ENCODE measurements around the gene FILIP1L.

FILIP1L gene

DNA sequence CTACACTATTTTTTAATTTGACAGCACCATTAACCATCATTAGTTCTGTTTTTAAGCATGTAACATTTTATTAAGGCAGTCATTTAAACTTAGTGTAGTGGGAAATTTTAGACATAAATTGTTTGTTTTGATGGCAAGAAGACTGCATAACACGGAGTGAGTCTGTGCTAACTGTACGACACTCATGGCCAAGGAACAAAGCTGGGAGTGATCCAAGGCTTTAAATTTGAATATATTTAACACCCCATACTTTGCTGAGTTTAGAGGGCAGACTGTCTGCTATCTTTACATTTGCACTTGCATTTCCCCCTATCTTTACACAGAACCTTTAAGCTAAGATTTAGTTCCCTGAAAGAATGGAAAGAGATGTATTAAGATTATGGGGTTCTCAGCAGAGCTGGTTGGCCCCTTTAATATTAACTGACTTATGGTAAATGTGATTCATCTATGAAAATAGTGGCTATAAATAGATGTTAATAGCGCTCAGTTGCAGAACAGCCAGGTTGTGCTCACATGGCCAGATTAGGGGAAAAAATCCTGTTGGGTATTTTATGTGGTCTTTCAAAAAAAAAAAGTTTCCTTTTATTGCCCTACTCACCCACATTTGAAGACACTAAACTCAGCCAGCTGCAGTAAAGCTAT is 175.9 kb downstream of the FILIP1L start:
- 83 to 100% methylated on average over 1 to 2 of the region's 3 CpGs for WGBS, 2 experiments (ENCODE audit: insufficient coverage in 2 of 2)
- Histone ChIP-seq H3K27ac (ENCODE audit: low read depth, low read length, severe bottlenecking) (no peak overlapping the region), H3K9me3 (ENCODE audit: control insufficient read depth, low read length) (no peaks in the 10 kb centered on the region), H3K4me1 (ENCODE audit: control insufficient read depth, insufficient read depth, low read length, poor library complexity, severe bottlenecking) (peaks cover 23% of the 10 kb centered on the region), H3K36me3 (ENCODE audit: control insufficient read depth, insufficient read depth, low read length) (no peaks in the 10 kb centered on the region), H3K4me3 (ENCODE audit: extremely low read depth, insufficient read depth, low read length, poor library complexity, severe bottlenecking) (no peak overlapping the region)

DNA sequence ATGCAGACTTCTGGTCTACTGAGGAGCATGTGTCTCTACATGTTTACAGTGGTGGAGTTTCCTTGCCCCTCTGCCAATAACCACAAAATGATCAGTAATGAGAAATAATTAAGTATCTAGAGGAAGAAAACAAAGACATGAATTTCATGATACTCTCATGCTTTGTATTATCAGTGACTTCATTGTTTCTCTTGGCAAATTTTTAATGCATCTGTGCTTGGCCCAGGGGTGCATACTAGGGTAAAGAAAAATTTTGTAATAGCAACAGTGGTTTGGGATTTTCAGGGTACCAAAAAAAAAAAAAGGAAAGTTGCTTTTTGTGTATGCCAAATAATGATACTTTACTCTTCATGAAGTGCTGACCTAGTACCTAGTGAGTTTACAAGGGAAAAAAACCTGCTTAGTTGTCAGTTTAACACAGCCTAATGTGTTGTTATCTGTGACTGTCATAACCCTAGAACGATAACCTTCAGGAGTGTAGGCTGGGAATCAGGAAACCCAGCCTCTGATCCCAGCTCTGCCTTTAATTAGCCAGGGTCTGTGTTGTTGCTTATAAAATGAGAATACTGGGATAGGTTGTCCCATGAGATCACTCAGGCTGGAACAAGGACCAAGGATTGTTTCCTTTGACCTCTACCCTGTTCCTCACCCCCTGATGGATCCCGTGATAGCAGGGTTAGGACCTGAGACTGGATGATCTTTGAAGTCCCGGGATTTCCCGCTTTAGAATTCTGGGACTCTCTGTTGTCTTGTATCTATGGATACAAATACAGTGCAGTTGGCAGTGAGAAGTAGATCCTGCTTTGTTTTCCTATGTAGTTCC is 179.1 kb downstream of the FILIP1L start:
- 93 to 100% methylated on average over 2 to 3 of the region's 4 CpGs for WGBS, 2 experiments (ENCODE audit: insufficient coverage in 2 of 2)

DNA sequence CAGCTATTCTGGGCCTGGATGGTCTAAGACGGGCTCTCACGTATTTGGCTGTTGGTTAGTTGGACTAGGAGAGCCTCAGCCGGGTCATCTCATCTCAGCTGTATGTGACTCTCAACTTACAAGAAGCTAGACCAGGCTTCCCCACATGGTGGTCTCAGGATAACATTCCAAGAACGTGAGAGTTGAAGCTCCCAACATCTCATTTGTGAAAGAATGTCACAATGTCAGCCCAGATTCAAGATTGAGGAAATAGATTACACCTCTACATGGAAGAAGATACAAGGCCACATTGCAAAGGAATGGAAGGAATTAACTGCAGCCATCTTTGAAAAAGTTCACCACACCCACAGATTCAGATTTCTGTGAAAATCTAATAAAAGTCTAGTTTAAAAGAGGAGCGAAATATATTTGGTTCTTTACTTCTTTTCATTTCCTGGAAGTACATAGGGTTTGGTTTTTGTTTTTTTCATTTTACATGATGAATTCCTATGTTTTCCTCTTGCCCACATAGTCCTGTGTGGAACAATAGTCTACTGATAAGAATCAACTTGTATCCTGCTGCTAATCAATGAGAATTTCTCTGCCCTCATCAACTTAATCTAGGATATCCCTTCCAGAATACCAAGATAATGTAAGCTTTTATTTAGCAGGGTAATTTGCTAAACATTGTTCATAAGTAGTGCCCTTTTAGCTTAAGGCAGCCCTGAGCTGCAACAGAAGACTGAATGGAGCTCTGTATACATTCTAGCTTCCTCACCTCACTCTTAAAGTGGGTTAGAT is 180.1 kb downstream of the FILIP1L start:
- WGBS, 2 experiments (ENCODE audit: insufficient coverage in 2 of 2): 96 to 100% methylated on average over 1 to 3 of the region's 5 CpGs
- Histone ChIP-seq H3K9me3 (ENCODE audit: control insufficient read depth, low read length) (no peaks in the 10 kb centered on the region), H3K27ac (ENCODE audit: low read depth, low read length, severe bottlenecking) (peak overlapping the region; percentile 68), H3K36me3 (ENCODE audit: control insufficient read depth, insufficient read depth, low read length) (no peaks in the 10 kb centered on the region), H3K4me3 (ENCODE audit: extremely low read depth, insufficient read depth, low read length, poor library complexity, severe bottlenecking) (no peak overlapping the region), H3K4me1 (ENCODE audit: control insufficient read depth, insufficient read depth, low read length, poor library complexity, severe bottlenecking) (peaks cover 27% of the 10 kb centered on the region)

More for the DNA sequence above, 179.1 kb downstream of the FILIP1L start:
- peaks cover 26% of the 10 kb centered on the region for H3K4me1 ChIP-seq (ENCODE audit: control insufficient read depth, insufficient read depth, low read length, poor library complexity, severe bottlenecking)
- no peaks in the 10 kb centered on the region for H3K9me3 ChIP-seq (ENCODE audit: control insufficient read depth, low read length)
- no peaks in the 10 kb centered on the region for H3K36me3 ChIP-seq (ENCODE audit: control insufficient read depth, insufficient read depth, low read length)
- H3K27ac ChIP-seq (ENCODE audit: low read depth, low read length, severe bottlenecking): peak overlapping the region; percentile 68
- H3K4me3 ChIP-seq (ENCODE audit: extremely low read depth, insufficient read depth, low read length, poor library complexity, severe bottlenecking): no peak overlapping the region

DNA sequence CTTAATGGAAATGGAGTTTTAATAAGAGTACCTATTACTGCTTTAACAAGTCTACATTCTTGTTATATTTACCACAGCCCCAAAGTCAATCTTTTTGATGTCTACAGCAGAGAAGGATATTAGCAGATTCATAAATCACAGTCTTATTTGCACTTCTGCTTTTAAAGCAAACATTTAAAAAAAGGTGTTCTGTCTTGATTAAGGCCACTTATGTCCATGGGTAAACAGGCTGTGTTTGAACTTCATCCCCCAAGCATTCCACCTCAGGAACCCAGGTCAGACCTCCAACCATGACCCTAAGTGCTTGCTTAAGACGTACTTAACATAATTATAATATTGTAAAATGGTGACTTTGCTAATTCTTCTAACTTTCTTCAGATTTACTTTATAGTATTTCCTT is 183.2 kb downstream of the FILIP1L start:
- Histone ChIP-seq H3K27ac (ENCODE audit: low read depth, low read length, severe bottlenecking) (no peak overlapping the region), H3K4me3 (ENCODE audit: extremely low read depth, insufficient read depth, low read length, poor library complexity, severe bottlenecking) (no peak overlapping the region), H3K9me3 (ENCODE audit: control insufficient read depth, low read length) (no peaks in the 10 kb centered on the region), H3K36me3 (ENCODE audit: control insufficient read depth, insufficient read depth, low read length) (no peaks in the 10 kb centered on the region), H3K4me1 (ENCODE audit: control insufficient read depth, insufficient read depth, low read length, poor library complexity, severe bottlenecking) (peaks cover 22% of the 10 kb centered on the region)
- WGBS, 2 experiments (ENCODE audit: insufficient coverage in 2 of 2): no CpG with 5 or more reads among the region's 1 CpG

DNA sequence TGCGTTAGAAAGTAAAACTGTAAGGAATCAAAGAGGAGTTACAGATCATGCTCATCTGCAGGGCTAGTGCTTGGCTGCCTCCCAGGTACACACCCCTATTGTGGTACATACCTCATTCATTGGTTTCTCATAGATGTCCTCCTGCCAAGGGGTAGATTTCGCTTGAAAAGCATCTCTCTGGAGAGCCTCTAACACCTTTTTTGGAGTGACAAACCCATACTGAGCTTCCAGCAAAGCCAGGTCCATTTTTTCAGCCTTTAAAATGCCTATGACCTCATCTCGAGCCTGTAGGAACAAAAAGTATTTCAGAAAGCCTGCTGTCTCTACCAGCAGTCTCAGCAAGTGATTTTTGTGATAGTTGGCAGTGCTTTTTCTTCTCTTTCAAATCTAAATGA is 184.6 kb downstream of the FILIP1L start:
- Histone ChIP-seq H3K27ac (ENCODE audit: low read depth, low read length, severe bottlenecking) (no peak overlapping the region), H3K36me3 (ENCODE audit: control insufficient read depth, insufficient read depth, low read length) (no peaks in the 10 kb centered on the region)
- 20 to 46% methylated on average over 1 of the region's 3 CpGs for WGBS, 2 experiments (ENCODE audit: insufficient coverage in 2 of 2)

DNA sequence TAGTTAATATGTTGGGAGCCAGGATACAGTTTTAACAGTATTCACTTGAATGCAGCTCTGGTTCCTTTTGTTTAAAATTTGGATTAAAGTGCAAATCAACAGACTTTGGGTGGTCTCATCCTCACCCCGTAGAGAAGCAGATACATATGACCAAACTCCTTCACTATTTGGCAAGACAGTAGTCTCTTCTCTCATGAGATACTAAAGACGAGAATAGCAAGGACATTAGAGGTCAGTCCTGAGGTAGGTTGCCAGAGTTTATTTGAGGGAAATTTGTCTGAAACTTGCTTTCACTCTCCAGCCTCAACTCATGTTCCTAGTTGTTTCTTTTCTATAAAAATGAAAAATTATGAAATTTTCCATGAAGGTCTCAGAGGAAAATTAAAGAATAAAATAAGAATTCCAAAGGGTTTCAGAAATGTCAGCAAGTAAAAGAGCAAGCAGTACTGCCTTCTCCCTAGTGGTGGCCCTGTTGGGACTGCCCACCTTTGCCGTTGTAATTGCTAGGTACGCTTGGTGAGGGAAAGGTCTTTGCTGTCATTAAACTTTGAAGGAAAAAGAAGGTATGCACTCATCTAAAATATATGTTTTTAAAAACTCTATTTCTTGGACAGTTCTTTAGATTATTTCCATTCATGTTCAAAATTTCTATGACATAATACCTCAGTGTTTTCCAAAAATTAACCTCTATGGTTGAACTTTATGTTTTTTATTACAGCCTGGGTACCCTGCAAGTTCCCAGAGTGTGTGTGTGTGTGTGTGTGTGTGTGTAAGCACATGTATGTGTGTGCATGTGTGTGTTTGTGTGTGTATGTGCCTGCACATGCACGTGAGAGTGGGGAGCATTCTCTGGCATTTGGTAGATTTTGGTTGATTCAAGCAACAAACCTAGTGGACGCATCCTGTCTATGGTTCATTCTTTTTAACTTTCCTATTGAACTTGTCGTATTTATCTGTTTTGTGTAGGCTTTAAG is 185.2 kb downstream of the FILIP1L start:
- Histone ChIP-seq H3K4me3 (ENCODE audit: extremely low read depth, insufficient read depth, low read length, poor library complexity, severe bottlenecking) (no peak overlapping the region), H3K4me1 (ENCODE audit: control insufficient read depth, insufficient read depth, low read length, poor library complexity, severe bottlenecking) (peaks cover 6% of the 10 kb centered on the region), H3K9me3 (ENCODE audit: control insufficient read depth, low read length) (no peaks in the 10 kb centered on the region), H3K36me3 (ENCODE audit: control insufficient read depth, insufficient read depth, low read length) (no peaks in the 10 kb centered on the region), H3K27ac (ENCODE audit: low read depth, low read length, severe bottlenecking) (no peak overlapping the region)
- WGBS, 2 experiments (ENCODE audit: insufficient coverage in 2 of 2): 80 to 88% methylated on average over 1 of the region's 7 CpGs

More for the DNA sequence above, 184.6 kb downstream of the FILIP1L start:
- Histone ChIP-seq H3K9me3 (ENCODE audit: control insufficient read depth, low read length) (no peaks in the 10 kb centered on the region), H3K4me1 (ENCODE audit: control insufficient read depth, insufficient read depth, low read length, poor library complexity, severe bottlenecking) (peaks cover 13% of the 10 kb centered on the region), H3K4me3 (ENCODE audit: extremely low read depth, insufficient read depth, low read length, poor library complexity, severe bottlenecking) (no peak overlapping the region)

DNA sequence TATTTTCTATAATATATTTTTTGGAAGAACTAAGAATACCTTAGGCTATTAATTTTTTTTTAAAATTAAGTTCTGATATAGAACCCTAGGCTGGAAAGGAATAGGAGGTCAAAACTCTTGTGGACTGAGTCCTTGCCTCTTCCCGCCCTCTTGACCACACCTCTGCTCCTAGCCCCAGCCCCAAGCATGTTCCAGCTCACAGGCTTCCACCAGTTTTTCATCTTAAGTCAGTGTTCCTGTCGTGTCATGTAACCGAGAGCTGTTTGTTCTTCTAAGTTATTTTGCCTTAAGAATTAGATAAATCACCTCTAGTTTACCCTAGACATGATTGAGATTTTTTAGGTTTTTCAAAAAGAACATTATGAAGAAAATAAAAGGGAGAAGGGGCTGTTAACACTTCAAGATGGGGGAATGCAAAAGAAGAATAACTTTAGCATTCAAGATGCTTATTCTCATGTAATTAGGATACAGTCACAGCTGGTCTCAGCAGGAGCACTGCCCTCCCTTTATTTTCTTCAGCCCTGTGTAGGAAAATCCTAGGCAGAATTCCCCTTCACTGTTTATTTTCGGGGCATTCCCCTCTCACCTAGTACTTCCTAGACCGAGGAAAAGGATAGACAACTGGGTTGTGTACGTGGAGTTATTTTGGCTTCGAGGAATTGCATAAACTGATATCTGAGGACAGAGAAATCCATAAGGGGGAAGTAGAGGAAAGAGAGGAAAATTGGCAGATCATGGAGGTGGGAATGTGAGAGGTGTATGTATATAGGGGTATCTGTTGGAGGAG is 186.4 kb downstream of the FILIP1L start:
- Histone ChIP-seq H3K4me3 (ENCODE audit: extremely low read depth, insufficient read depth, low read length, poor library complexity, severe bottlenecking) (no peak overlapping the region), H3K27ac (ENCODE audit: low read depth, low read length, severe bottlenecking) (no peak overlapping the region), H3K4me1 (ENCODE audit: control insufficient read depth, insufficient read depth, low read length, poor library complexity, severe bottlenecking) (peaks cover 5% of the 10 kb centered on the region), H3K9me3 (ENCODE audit: control insufficient read depth, low read length) (no peaks in the 10 kb centered on the region), H3K36me3 (ENCODE audit: control insufficient read depth, insufficient read depth, low read length) (no peaks in the 10 kb centered on the region)
- 0 to 53% methylated on average over 1 to 3 of the region's 7 CpGs for WGBS, 2 experiments (ENCODE audit: insufficient coverage in 2 of 2)

DNA sequence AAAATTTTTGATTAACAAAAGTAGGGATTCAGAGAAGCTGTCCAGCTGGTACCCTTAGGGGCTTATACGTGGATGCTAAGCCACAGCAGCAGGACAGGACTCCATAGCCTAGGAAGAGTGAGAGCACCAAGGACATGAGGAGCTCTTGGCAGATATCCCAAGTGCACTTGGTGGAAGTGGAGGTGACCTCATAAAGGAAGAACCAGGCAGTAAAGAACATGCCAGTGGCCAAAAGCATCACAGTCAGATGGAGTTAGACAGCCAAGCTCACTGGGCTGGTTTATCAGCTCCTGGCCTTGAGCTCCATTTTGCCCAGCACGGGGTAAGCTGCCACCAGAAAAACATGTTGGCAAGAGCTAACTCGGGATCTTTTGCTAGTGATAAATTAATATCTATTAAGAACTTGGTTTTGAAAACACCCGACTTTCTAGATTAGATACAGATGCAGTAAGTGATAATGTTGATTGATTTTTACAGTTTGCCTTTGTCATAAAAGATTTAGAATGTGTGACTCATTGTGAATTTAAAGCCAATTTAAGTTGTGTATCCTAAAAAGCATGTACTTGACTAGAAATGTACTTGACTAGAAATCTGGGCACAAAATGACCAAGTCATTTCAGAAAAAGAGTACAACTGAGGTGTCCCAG is 188.6 kb downstream of the FILIP1L start:
- Histone ChIP-seq H3K4me1 (ENCODE audit: control insufficient read depth, insufficient read depth, low read length, poor library complexity, severe bottlenecking) (peaks cover 7% of the 10 kb centered on the region), H3K36me3 (ENCODE audit: control insufficient read depth, insufficient read depth, low read length) (no peaks in the 10 kb centered on the region), H3K9me3 (ENCODE audit: control insufficient read depth, low read length) (no peaks in the 10 kb centered on the region), H3K27ac (ENCODE audit: low read depth, low read length, severe bottlenecking) (no peak overlapping the region), H3K4me3 (ENCODE audit: extremely low read depth, insufficient read depth, low read length, poor library complexity, severe bottlenecking) (no peak overlapping the region)
- WGBS, 2 experiments (ENCODE audit: insufficient coverage in 2 of 2): 93 to 100% methylated on average over 1 to 3 of the region's 4 CpGs

DNA sequence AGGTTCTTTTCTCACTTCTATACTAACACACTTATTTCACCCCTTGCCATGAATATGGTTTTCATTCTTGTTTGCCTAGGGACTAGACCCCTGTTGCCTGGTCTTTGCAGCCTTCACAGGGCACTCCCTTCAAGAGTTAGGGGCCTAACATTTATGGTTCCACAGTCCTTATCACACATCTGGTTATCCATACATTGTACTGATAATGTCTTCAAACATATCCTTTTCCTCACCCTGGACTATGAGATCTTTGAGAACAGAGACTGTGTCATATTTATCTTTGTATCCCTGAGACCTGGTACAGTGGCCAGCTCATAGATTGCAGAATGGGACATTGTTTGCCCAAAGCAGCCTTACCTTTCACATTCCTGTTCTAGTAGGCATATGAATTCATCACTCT is 190.4 kb downstream of the FILIP1L start:
- no peak overlapping the region for H3K4me3 ChIP-seq (ENCODE audit: extremely low read depth, insufficient read depth, low read length, poor library complexity, severe bottlenecking)
- no peaks in the 10 kb centered on the region for H3K9me3 ChIP-seq (ENCODE audit: control insufficient read depth, low read length)
- H3K4me1 ChIP-seq (ENCODE audit: control insufficient read depth, insufficient read depth, low read length, poor library complexity, severe bottlenecking): peaks cover 10% of the 10 kb centered on the region
- no peak overlapping the region for H3K27ac ChIP-seq (ENCODE audit: low read depth, low read length, severe bottlenecking)
- H3K36me3 ChIP-seq (ENCODE audit: control insufficient read depth, insufficient read depth, low read length): no peaks in the 10 kb centered on the region
